ENCODE measurements around the gene LIPH.

- TF ChIP-seq, protein P1, sequence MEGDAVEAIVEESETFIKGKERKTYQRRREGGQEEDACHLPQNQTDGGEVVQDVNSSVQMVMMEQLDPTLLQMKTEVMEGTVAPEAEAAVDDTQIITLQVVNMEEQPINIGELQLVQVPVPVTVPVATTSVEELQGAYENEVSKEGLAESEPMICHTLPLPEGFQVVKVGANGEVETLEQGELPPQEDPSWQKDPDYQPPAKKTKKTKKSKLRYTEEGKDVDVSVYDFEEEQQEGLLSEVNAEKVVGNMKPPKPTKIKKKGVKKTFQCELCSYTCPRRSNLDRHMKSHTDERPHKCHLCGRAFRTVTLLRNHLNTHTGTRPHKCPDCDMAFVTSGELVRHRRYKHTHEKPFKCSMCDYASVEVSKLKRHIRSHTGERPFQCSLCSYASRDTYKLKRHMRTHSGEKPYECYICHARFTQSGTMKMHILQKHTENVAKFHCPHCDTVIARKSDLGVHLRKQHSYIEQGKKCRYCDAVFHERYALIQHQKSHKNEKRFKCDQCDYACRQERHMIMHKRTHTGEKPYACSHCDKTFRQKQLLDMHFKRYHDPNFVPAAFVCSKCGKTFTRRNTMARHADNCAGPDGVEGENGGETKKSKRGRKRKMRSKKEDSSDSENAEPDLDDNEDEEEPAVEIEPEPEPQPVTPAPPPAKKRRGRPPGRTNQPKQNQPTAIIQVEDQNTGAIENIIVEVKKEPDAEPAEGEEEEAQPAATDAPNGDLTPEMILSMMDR (IDR thresholded peaks at IDR 0.05 in 8 of 11, conservative IDR thresholded peaks at IDR 0.05 in 3 of 11): no peak
- TF ChIP-seq POLR2A (IDR thresholded peaks at IDR 0.05): no peak
- TF ChIP-seq POLR2AphosphoS5 (IDR thresholded peaks at IDR 0.05): no peak
Measured at GRCh38 chr3:185486394-185486793, 66.0 kb downstream of the LIPH start.
